A549 (cell line): ENCODE measurements around the gene LDLRAD4. TPM values are rescaled to one million over a fixed set of nuclear protein-coding genes. Genes with fewer than 3 reads are reported as not detected.

Source experiments
- ATAC-seq, 2 experiments: fragments of 200-7000 bp in 1 of 2; fragments of >200 bp in 1 of 2; cut with Nextera tagmentation in 1 of 2; cut with Tn5 transposase in 1 of 2; 3 replicates each; pipeline versions ENCODE4 v1.8.0 to v1.9.1; 2018 to 2020; ENCODE audit warnings: mild to moderate bottlenecking in 1 of 2, moderate library complexity in 1 of 2
- CTCF ChIA-PET: fragments of 300-600 bp; sonication (Branson Sonifier 250); formaldehyde crosslinking; extraction: SDS; loops from one replicate; lab custom pipeline; 2021; ENCODE audit warnings: antibody characterized with exemption, inconsistent platforms; lab: Yijun Ruan, JAX
- POLR2A ChIA-PET: fragments of 350-600 bp; formaldehyde crosslinking; extraction: SDS; loops from one replicate; lab custom pipeline; 2021; ENCODE audit warnings: antibody characterized with exemption, inconsistent platforms; lab: Yijun Ruan, JAX
- DNase-seq, 2 experiments: peaks; one replicate each; pipeline versions ENCODE4 v3.0.0 to v3.0.0-alpha.2; 2011 to 2016; ENCODE audit warnings: low read depth in 1 of 2, low spot score in 1 of 2
- FAIRE-seq: peaks from 2 replicates; lab custom pipeline; 2011; peaks lifted over from hg19 to GRCh38; lab: Jason Lieb, UNC
- H3K27ac ChIP-seq, 2 experiments: fragments of >200 bp; sonication (Bioruptor Twin); formaldehyde crosslinking; 3 replicates each; pipeline ENCODE4 v1.5.1; 2016 to 2017
- H3K4me1 ChIP-seq: fragments of >200 bp; sonication (Bioruptor Twin); formaldehyde crosslinking; 3 replicates; pipeline ENCODE4 v1.6.1; 2016
- H3K4me2 ChIP-seq: fragments of >200 bp; sonication (Bioruptor Twin); formaldehyde crosslinking; 3 replicates; pipeline ENCODE4 v1.6.1; 2016
- H3K4me3 ChIP-seq: fragments of >200 bp; sonication (Bioruptor Twin); formaldehyde crosslinking; 3 replicates; pipeline ENCODE4 v1.5.1; 2016
- H3K9me3 ChIP-seq: fragments of >200 bp; sonication (Bioruptor Twin); formaldehyde crosslinking; 3 replicates; pipeline ENCODE4 v1.6.1; 2016
- CEBPB ChIP-seq, 2 experiments: fragments of >200 bp in 1 of 2; sonication (Bioruptor Twin) in 1 of 2; formaldehyde crosslinking in 1 of 2; IDR thresholded peaks; 2 replicates each; pipeline ENCODE4 v1.6.1; 2012 to 2016
- CHD4 ChIP-seq: fragments of 200-600 bp; sonication (generic); IDR thresholded peaks from 2 replicates; pipeline ENCODE4 v1.6.1; 2016; ENCODE audit warnings: antibody characterized with exemption, mild to moderate bottlenecking, borderline replicate concordance
- E2F6 ChIP-seq: IDR thresholded peaks from 2 replicates; pipeline ENCODE4 v1.6.1; 2012; ENCODE audit warnings: low read depth, borderline replicate concordance
- EHF ChIP-seq: fragments of 250-450 bp; sonication (Bioruptor Pico); IDR thresholded peaks from 2 replicates; pipeline ENCODE4 v1.5.0; 2020; ENCODE audit warnings: mild to moderate bottlenecking
- EHMT2 ChIP-seq: fragments of 200-600 bp; sonication (generic); IDR thresholded peaks from 2 replicates; pipeline ENCODE4 v1.6.1; 2016; ENCODE audit warnings: antibody characterized with exemption, low read depth, mild to moderate bottlenecking, moderate library complexity
- EP300 ChIP-seq, 2 experiments: fragments of >200 bp; sonication (Bioruptor Twin); formaldehyde crosslinking; IDR thresholded peaks; 2 replicates in 1 of 2; 3 replicates in 1 of 2; pipeline ENCODE4 v1.6.1; 2016 to 2017
- ESRRA ChIP-seq: fragments of 150-350 bp; IDR thresholded peaks from 2 replicates; pipeline ENCODE4 v1.6.1; 2014; ENCODE audit warnings: mild to moderate bottlenecking, low read length, borderline replicate concordance
- FOSB ChIP-seq: fragments of 250-450 bp; sonication (Bioruptor Pico); IDR thresholded peaks from 2 replicates; pipeline ENCODE4 v1.5.0; 2020; ENCODE audit warnings: mild to moderate bottlenecking, moderate library complexity
- FOXS1 ChIP-seq: fragments of 250-450 bp; sonication (Bioruptor Pico); IDR thresholded peaks from 2 replicates; pipeline ENCODE4 v1.5.0; 2020; ENCODE audit warnings: mild to moderate bottlenecking, moderate library complexity
- HDAC2 ChIP-seq: fragments of 200-600 bp; sonication (generic); IDR thresholded peaks from 2 replicates; pipeline ENCODE4 v1.6.1; 2016
- HES2 ChIP-seq: fragments of >200 bp; sonication (Bioruptor Twin); formaldehyde crosslinking; IDR thresholded peaks from 2 replicates; pipeline ENCODE4 v1.6.1; 2016
- HOXA7 ChIP-seq: fragments of 250-450 bp; sonication (Bioruptor Pico); IDR thresholded peaks from 2 replicates; pipeline ENCODE4 v1.5.0; 2020; ENCODE audit warnings: mild to moderate bottlenecking, moderate library complexity
- HOXB13 ChIP-seq: fragments of 250-450 bp; sonication (Bioruptor Pico); IDR thresholded peaks from 2 replicates; pipeline ENCODE4 v1.5.0; 2020; ENCODE audit warnings: low read depth, mild to moderate bottlenecking, moderate library complexity
- HOXB5 ChIP-seq: fragments of 250-450 bp; sonication (Bioruptor Pico); IDR thresholded peaks from 2 replicates; pipeline ENCODE4 v1.5.0; 2020; ENCODE audit warnings: mild to moderate bottlenecking, moderate library complexity
- JUNB ChIP-seq: fragments of >200 bp; sonication (Bioruptor Twin); formaldehyde crosslinking; IDR thresholded peaks from 2 replicates; pipeline ENCODE4 v1.6.1; 2016
- KDM5A ChIP-seq: fragments of 200-600 bp; sonication (generic); IDR thresholded peaks from 2 replicates; pipeline ENCODE4 v1.6.1; 2016; ENCODE audit warnings: antibody characterized with exemption, mild to moderate bottlenecking
- MAZ ChIP-seq: fragments of 150-350 bp; IDR thresholded peaks from 2 replicates; pipeline ENCODE4 v1.6.1; 2014; ENCODE audit warnings: antibody characterized with exemption, low read depth, low read length, borderline replicate concordance
- MYC ChIP-seq: IDR thresholded peaks from 2 replicates; pipeline ENCODE4 v1.6.1; 2012; ENCODE audit warnings: mild to moderate bottlenecking, inconsistent platforms, low read length, improper control_type of control experiment, borderline replicate concordance
- PHF8 ChIP-seq: fragments of 200-600 bp; sonication (generic); IDR thresholded peaks from 2 replicates; pipeline ENCODE4 v1.6.1; 2016; ENCODE audit warnings: low read depth, mild to moderate bottlenecking, antibody characterized with exemption, moderate library complexity, borderline replicate concordance
- POLR2A ChIP-seq: IDR thresholded peaks from 2 replicates; pipeline ENCODE4 v1.6.1; 2012; ENCODE audit warnings: mild to moderate bottlenecking, low read length
- POLR2AphosphoS2 ChIP-seq: conservative IDR thresholded peaks from 2 replicates; pipeline ENCODE4 v1.6.1; 2012; ENCODE audit warnings: low read length, improper control_type of control experiment, inconsistent platforms
- RCOR1 ChIP-seq: fragments of 150-350 bp; IDR thresholded peaks from 2 replicates; pipeline ENCODE4 v1.6.1; 2014; ENCODE audit warnings: antibody characterized with exemption, low read length, low read depth
- RNF2 ChIP-seq: fragments of 200-600 bp; sonication (generic); IDR thresholded peaks from 2 replicates; pipeline ENCODE4 v1.6.1; 2016; ENCODE audit warnings: low read depth, mild to moderate bottlenecking, antibody characterized with exemption, moderate library complexity, borderline replicate concordance
- SMC3 ChIP-seq: fragments of >200 bp; sonication (Bioruptor Twin); formaldehyde crosslinking; IDR thresholded peaks from 3 replicates; pipeline ENCODE4 v1.6.1; 2018; ENCODE audit warnings: inconsistent platforms
- SREBF2 ChIP-seq: fragments of 450-650 bp; IDR thresholded peaks from 2 replicates; pipeline ENCODE4 v1.6.1; 2014; ENCODE audit warnings: mild to moderate bottlenecking, moderate library complexity
- ZSCAN20 ChIP-seq: fragments of 250-450 bp; sonication (Bioruptor Pico); IDR thresholded peaks from 2 replicates; pipeline ENCODE4 v1.8.0; 2022; ENCODE audit warnings: mild to moderate bottlenecking, moderate library complexity
- WGBS: methylation state at CpG from one replicate; pipeline ENCODE4 v1.1.6; 2017; ENCODE audit errors: missing lambda C conversion rate; 5-methylcytosine and 5-hydroxymethylcytosine counted together
- polyA plus RNA-seq, 4 experiments: library from polyadenylated mRNA; depleted of rRNA in 3 of 4; stranded (reverse); fragments of >200 nt; fragmentation: RNase III in 1 of 4; extraction: RNeasy Plus Mini Kit Qiagen cat#74134 plus additional on column Dnase treatment in 1 of 4; gene quantifications; 2 replicates in 3 of 4; 3 replicates in 1 of 4; pipeline ENCODE4 v1.2.3, GENCODE V29; 2011 to 2017
- TF ChIP-seq, protein P1 (sequence below): fragments of >200 bp; sonication (Bioruptor Twin); formaldehyde crosslinking; IDR thresholded peaks from 3 replicates; pipeline ENCODE4 v1.5.1; 2016
- TF ChIP-seq, protein P2 (sequence below): fragments of >200 bp; sonication (Bioruptor Twin); formaldehyde crosslinking; IDR thresholded peaks from 3 replicates; pipeline ENCODE4 v1.6.1; 2016
- TF ChIP-seq, protein P3 (sequence below): IDR thresholded peaks from 2 replicates; pipeline ENCODE4 v1.6.1; 2012

The LDLRAD4 gene
- polyA plus RNA-seq, 2 of the 4 experiments (the other 2 are of a cell fraction), result 5.2 to 7.6 TPM

GRCh38 chr18:13321923-13322322 is 103.4 kb downstream of the LDLRAD4 start:
- no peak for FAIRE-seq
- TF ChIP-seq POLR2A, result no peak
- DNase-seq, result no peak
- no peak overlapping the region for H3K27ac ChIP-seq
- H3K4me2 ChIP-seq, result no peak overlapping the region
- WGBS, result 52% methylated on average over 1 of the region's 1 CpG
- H3K4me3 ChIP-seq, result no peak overlapping the region
- H3K9me3 ChIP-seq, result no peaks in the 10 kb centered on the region
- no peaks in the 10 kb centered on the region for H3K4me1 ChIP-seq
- ChIA-PET CTCF (no interaction called here), POLR2A (no interaction called here)
- ATAC-seq, result no peak

GRCh38 chr18:13323186-13323585 is 104.6 kb downstream of the LDLRAD4 start:
- H3K4me2 ChIP-seq, result no peak overlapping the region
- no peak for FAIRE-seq
- H3K27ac ChIP-seq, result no peak overlapping the region
- no peaks in the 10 kb centered on the region for H3K4me1 ChIP-seq
- no peak for ATAC-seq
- no peak for TF ChIP-seq E2F6
- TF ChIP-seq HOXB5 (CRISPR knock-in tag), result no peak
- TF ChIP-seq, protein P1, sequence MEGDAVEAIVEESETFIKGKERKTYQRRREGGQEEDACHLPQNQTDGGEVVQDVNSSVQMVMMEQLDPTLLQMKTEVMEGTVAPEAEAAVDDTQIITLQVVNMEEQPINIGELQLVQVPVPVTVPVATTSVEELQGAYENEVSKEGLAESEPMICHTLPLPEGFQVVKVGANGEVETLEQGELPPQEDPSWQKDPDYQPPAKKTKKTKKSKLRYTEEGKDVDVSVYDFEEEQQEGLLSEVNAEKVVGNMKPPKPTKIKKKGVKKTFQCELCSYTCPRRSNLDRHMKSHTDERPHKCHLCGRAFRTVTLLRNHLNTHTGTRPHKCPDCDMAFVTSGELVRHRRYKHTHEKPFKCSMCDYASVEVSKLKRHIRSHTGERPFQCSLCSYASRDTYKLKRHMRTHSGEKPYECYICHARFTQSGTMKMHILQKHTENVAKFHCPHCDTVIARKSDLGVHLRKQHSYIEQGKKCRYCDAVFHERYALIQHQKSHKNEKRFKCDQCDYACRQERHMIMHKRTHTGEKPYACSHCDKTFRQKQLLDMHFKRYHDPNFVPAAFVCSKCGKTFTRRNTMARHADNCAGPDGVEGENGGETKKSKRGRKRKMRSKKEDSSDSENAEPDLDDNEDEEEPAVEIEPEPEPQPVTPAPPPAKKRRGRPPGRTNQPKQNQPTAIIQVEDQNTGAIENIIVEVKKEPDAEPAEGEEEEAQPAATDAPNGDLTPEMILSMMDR, result no peak
- TF ChIP-seq, protein P2, sequence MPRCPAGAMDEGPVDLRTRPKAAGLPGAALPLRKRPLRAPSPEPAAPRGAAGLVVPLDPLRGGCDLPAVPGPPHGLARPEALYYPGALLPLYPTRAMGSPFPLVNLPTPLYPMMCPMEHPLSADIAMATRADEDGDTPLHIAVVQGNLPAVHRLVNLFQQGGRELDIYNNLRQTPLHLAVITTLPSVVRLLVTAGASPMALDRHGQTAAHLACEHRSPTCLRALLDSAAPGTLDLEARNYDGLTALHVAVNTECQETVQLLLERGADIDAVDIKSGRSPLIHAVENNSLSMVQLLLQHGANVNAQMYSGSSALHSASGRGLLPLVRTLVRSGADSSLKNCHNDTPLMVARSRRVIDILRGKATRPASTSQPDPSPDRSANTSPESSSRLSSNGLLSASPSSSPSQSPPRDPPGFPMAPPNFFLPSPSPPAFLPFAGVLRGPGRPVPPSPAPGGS, result no peak
- no peak for TF ChIP-seq SREBF2
- no peak for TF ChIP-seq FOSB (CRISPR knock-in tag)
- no peak for TF ChIP-seq HDAC2
- no peak for TF ChIP-seq CHD4
- TF ChIP-seq MAZ, result no peak
- TF ChIP-seq, protein P3, sequence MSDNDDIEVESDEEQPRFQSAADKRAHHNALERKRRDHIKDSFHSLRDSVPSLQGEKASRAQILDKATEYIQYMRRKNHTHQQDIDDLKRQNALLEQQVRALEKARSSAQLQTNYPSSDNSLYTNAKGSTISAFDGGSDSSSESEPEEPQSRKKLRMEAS, result no peak
- TF ChIP-seq ZSCAN20 (CRISPR knock-in tag), result no peak
- no peak for TF ChIP-seq EHMT2
- TF ChIP-seq FOXS1 (CRISPR knock-in tag), result no peak
- no peak for TF ChIP-seq KDM5A
- TF ChIP-seq CEBPB (IDR thresholded peaks at IDR 0.05), result no peak
- no peak for TF ChIP-seq HES2
- no peak for TF ChIP-seq EHF
- no peak for TF ChIP-seq RCOR1
- TF ChIP-seq EP300 (IDR thresholded peaks at IDR 0.05), result no peak
- H3K4me3 ChIP-seq, result no peak overlapping the region
- ChIA-PET CTCF (no interaction called here), POLR2A (no interaction called here)
- WGBS, result 82% methylated on average over 9 of the region's 9 CpGs
- no peaks in the 10 kb centered on the region for H3K9me3 ChIP-seq
- DNase-seq, result no peak

GRCh38 chr18:13324880-13325279 is 106.3 kb downstream of the LDLRAD4 start:
- POLR2A ChIA-PET, result no interaction called here
- H3K4me2 ChIP-seq, result no peak overlapping the region
- H3K4me3 ChIP-seq, result no peak overlapping the region
- no peaks in the 10 kb centered on the region for H3K4me1 ChIP-seq
- WGBS, result 78% methylated on average over 8 of the region's 8 CpGs
- CTCF ChIA-PET, result no interaction called here
- no peak for ATAC-seq
- H3K9me3 ChIP-seq, result no peaks in the 10 kb centered on the region
- H3K27ac ChIP-seq, result no peak overlapping the region
- DNase-seq, result no peak
- FAIRE-seq, result no peak
- TF ChIP-seq RNF2, result no peak
- TF ChIP-seq, protein P1, result no peak
- TF ChIP-seq ESRRA, result no peak
- TF ChIP-seq HOXA7 (CRISPR knock-in tag), result no peak
- no peak for TF ChIP-seq HOXB13 (CRISPR knock-in tag)
- TF ChIP-seq SMC3, result no peak
- TF ChIP-seq KDM5A, result no peak
- no peak for TF ChIP-seq MYC
- TF ChIP-seq POLR2A, result no peak
- no peak for TF ChIP-seq POLR2AphosphoS2
- TF ChIP-seq PHF8, result no peak
- no peak for TF ChIP-seq CEBPB (IDR thresholded peaks at IDR 0.05)
- TF ChIP-seq JUNB, result no peak
